ENCODE measurements around the gene GPR39. TPM values are rescaled to one million over a fixed set of nuclear protein-coding genes. Genes with fewer than 3 reads are reported as not detected.

The GPR39 gene
- total RNA-seq, 6 donors from 2014 or later: 10.1 to 45.9 (median 24.0) TPM

GRCh38 chr2:132415915-132416722 lies 486 bp upstream of the GPR39 start:
- no peaks in the 10 kb centered on the region for H3K9me3 ChIP-seq
- peaks cover 3 to 27% (median 16%) of the 10 kb centered on the region in 4 donors for H3K4me1 ChIP-seq
- H3K4me3 ChIP-seq: peak overlapping the region; percentile 20 to 60 (median 51)
- H3K36me3 ChIP-seq: no peaks in the 10 kb centered on the region
- H3K27ac ChIP-seq: peak overlapping the region; percentile 48 to 89 (median 84)
- 5 to 8% methylated on average over 20 to 34 of the region's 60 CpGs for WGBS, 2 donors
- TF ChIP-seq EP300 (IDR thresholded peaks at IDR 0.05) (peak in 1 of 4 donors; percentile 38), POLR2AphosphoS5 (IDR thresholded peaks at IDR 0.05) (peak in 1 of 2 donors; percentile 33), POLR2A (IDR thresholded peaks at IDR 0.05) (peak in 2 of 4 donors; percentile 37 to 58), CTCF (IDR thresholded peaks at IDR 0.05) (no peak)
- ATAC-seq (ENCODE audit: low FRiP score in 2 of 2): peak; percentile 94 to 97
- H3K27me3 ChIP-seq: no peaks in the 10 kb centered on the region
- peak; percentile 91 to 94 for DNase-seq

GRCh38 chr2:132417430-132418035 lies 928 bp downstream of the GPR39 start:
- Histone ChIP-seq H3K27ac (peak overlapping the region in 2 of 4 donors; percentile 86 to 89), H3K4me3 (peak overlapping the region in 3 of 4 donors; percentile 46 to 60 (median 56)), H3K27me3 (no peaks in the 10 kb centered on the region), H3K4me1 (peaks cover 3 to 27% (median 16%) of the 10 kb centered on the region in 4 donors), H3K36me3 (no peaks in the 10 kb centered on the region), H3K9me3 (no peaks in the 10 kb centered on the region)
- DNase-seq: peak in 1 of 2 donors; percentile 64
- no peak for TF ChIP-seq CTCF (IDR thresholded peaks at IDR 0.05)
- 94 to 95% methylated on average over 30 of the region's 30 CpGs for WGBS, 2 donors
- no peak for ATAC-seq (ENCODE audit: low FRiP score in 2 of 2)

GRCh38 chr2:132419235-132419634 lies 2.6 kb downstream of the GPR39 start:
- H3K4me1 ChIP-seq: peaks cover 3 to 27% (median 16%) of the 10 kb centered on the region in 4 donors
- ATAC-seq (ENCODE audit: low FRiP score in 2 of 2) (no peak), DNase-seq (no peak)
- H3K36me3 ChIP-seq: no peaks in the 10 kb centered on the region
- H3K27me3 ChIP-seq: no peaks in the 10 kb centered on the region
- TF ChIP-seq POLR2A (IDR thresholded peaks at IDR 0.05) (peak in 1 of 4 donors; percentile 26), EP300 (IDR thresholded peaks at IDR 0.05) (no peak)
- no peaks in the 10 kb centered on the region for H3K9me3 ChIP-seq
- peak overlapping the region in 3 of 4 donors; percentile 46 to 60 (median 56) for H3K4me3 ChIP-seq
- WGBS, 2 donors: 70 to 72% methylated on average over 3 of the region's 3 CpGs
- peak overlapping the region in 1 of 4 donors; percentile 17 for H3K27ac ChIP-seq

GRCh38 chr2:132419941-132420340 lies 3.3 kb downstream of the GPR39 start:
- no peak overlapping the region for H3K27ac ChIP-seq
- TF ChIP-seq EP300 (IDR thresholded peaks at IDR 0.05): no peak
- TF ChIP-seq POLR2A (IDR thresholded peaks at IDR 0.05): no peak
- no peak for TF ChIP-seq POLR2AphosphoS5 (IDR thresholded peaks at IDR 0.05)
- TF ChIP-seq CTCF (IDR thresholded peaks at IDR 0.05): no peak
- no peaks in the 10 kb centered on the region for H3K36me3 ChIP-seq
- H3K4me3 ChIP-seq: peak overlapping the region in 3 of 4 donors; percentile 46 to 60 (median 56)
- ATAC-seq (ENCODE audit: low FRiP score in 2 of 2): no peak
- no peaks in the 10 kb centered on the region for H3K27me3 ChIP-seq
- no peaks in the 10 kb centered on the region for H3K9me3 ChIP-seq
- H3K4me1 ChIP-seq: peaks cover 3 to 27% (median 16%) of the 10 kb centered on the region in 4 donors
- WGBS, 2 donors: 64 to 79% methylated on average over 6 of the region's 6 CpGs
- no peak for DNase-seq

Data from upper lobe of left lung (tissue), 6 donors.